ENCODE data around the gene RASAL3.

- TF ChIP-seq POLR2AphosphoS5 (IDR thresholded peaks at IDR 0.05; ENCODE audit: low read depth, low read length): no peak
- TF ChIP-seq POLR2A (IDR thresholded peaks at IDR 0.05; ENCODE audit: low read depth, low read length): no peak
- TF ChIP-seq TAF1 (IDR thresholded peaks at IDR 0.05; ENCODE audit: low read depth, low read length): no peak
- no peak for TF ChIP-seq SPI1 (IDR thresholded peaks at IDR 0.05; ENCODE audit: low read depth, low read length)
- TF ChIP-seq POU2F2 (IDR thresholded peaks at IDR 0.05; ENCODE audit: low read depth, low read length): no peak
- no peak for TF ChIP-seq PAX5 (IDR thresholded peaks at IDR 0.05; ENCODE audit: insufficient read depth, low read length, severe bottlenecking)
Measured at GRCh38 chr19:15426485-15427349, 37.6 kb downstream of the RASAL3 start.
